HepG2 (cell line): ENCODE results near the gene LHFPL6. TPM values are rescaled to one million over a fixed set of nuclear protein-coding genes. Genes with fewer than 3 reads are reported as not detected.

ENCODE experiments used
- ATAC-seq: fragments of 200-7000 bp; cut with Tn5 transposase; 3 replicates; pipeline ENCODE4 v1.9.1; 2020; ENCODE audit warnings: mild to moderate bottlenecking, moderate library complexity
- BruUV-seq: library from RNA; stranded (reverse); fragments of 400-500 nt; replicated peaks from 2 replicates; lab custom pipeline; 2021; lab: Mats Ljungman, UMichigan
- CTCF ChIA-PET: fragments of 300-600 bp; formaldehyde crosslinking; extraction: SDS; loops from one replicate; lab custom pipeline; 2021; ENCODE audit warnings: low total read pairs, inconsistent platforms, low intra/inter-chr PET ratio; lab: Yijun Ruan, JAX
- POLR2A ChIA-PET: fragments of 350-600 bp; sonication (Branson Sonifier 250); formaldehyde crosslinking; loops from one replicate; lab custom pipeline; 2020; ENCODE audit warnings: antibody characterized with exemption, inconsistent platforms; lab: Yijun Ruan, JAX
- DNase-seq: peaks from one replicate; pipeline ENCODE4 v3.0.0-alpha.2; 2015; ENCODE audit warnings: low spot score
- FAIRE-seq: peaks from 3 replicates; lab custom pipeline; 2011; peaks lifted over from hg19 to GRCh38; lab: Jason Lieb, UNC
- H2AFZ ChIP-seq: one replicate; pipeline ENCODE4 v1.6.1; 2011; ENCODE audit warnings: low read length, inconsistent platforms
- H3K27ac ChIP-seq: fragments of 300-600 bp; 3 replicates; pipeline ENCODE4 v1.8.0; 2011; ENCODE audit warnings: mixed run types, mild to moderate bottlenecking, mixed read lengths, low read length, inconsistent platforms; ENCODE audit not compliant: insufficient read depth; ENCODE audit errors: extremely low read length
- H3K27me3 ChIP-seq, 2 experiments: fragments of 200-600 bp in 1 of 2; 2 replicates in 1 of 2; 3 replicates in 1 of 2; pipeline versions ENCODE4 v1.6.0 to v1.8.0; 2011; ENCODE audit warnings: low read length in 2 of 2, mild to moderate bottlenecking in 2 of 2, moderate library complexity in 2 of 2, inconsistent platforms in 1 of 2; ENCODE audit not compliant: insufficient read depth in 2 of 2, control insufficient read depth in 1 of 2
- H3K36me3 ChIP-seq, 2 experiments: fragments of 200-600 bp in 1 of 2; replicated peaks in 1 of 2; 2 replicates in 1 of 2; 3 replicates in 1 of 2; pipeline versions ENCODE4 v1.5.1 to v1.8.0; 2011; ENCODE audit warnings: low read length in 2 of 2, inconsistent platforms in 1 of 2; ENCODE audit not compliant: insufficient read depth in 2 of 2, control insufficient read depth in 1 of 2
- H3K4me1 ChIP-seq: 2 replicates; pipeline ENCODE4 v1.5.1; 2012; ENCODE audit warnings: low read length, inconsistent platforms; ENCODE audit not compliant: insufficient read depth
- H3K4me2 ChIP-seq: 2 replicates; pipeline ENCODE4 v1.6.0; 2011; ENCODE audit warnings: low read depth, low read length, inconsistent platforms
- H3K4me3 ChIP-seq, 3 experiments: fragments of 200-600 bp in 1 of 3; sonication (generic), shearing (Covaris generic) in 1 of 3; replicated peaks in 1 of 3; 2 replicates each; pipeline ENCODE4 v1.5.1; 2011 to 2016; ENCODE audit warnings: low read length in 3 of 3, inconsistent platforms in 2 of 3, low read depth in 2 of 3, mild to moderate bottlenecking in 2 of 3, control low read depth in 1 of 3, mixed read lengths in 1 of 3; ENCODE audit not compliant: insufficient read depth in 1 of 3
- H3K79me2 ChIP-seq: one replicate; pipeline ENCODE4 v1.6.1; 2011; ENCODE audit warnings: low read length, inconsistent platforms; ENCODE audit not compliant: insufficient read depth
- H3K9ac ChIP-seq: 2 replicates; pipeline ENCODE4 v1.6.0; 2011; ENCODE audit warnings: mild to moderate bottlenecking, low read depth, low read length, inconsistent platforms; ENCODE audit not compliant: insufficient read depth
- H3K9me3 ChIP-seq: 2 replicates; pipeline ENCODE4 v1.5.1; 2012; ENCODE audit warnings: mild to moderate bottlenecking, low read length
- H4K20me1 ChIP-seq: 2 replicates; pipeline ENCODE4 v1.6.0; 2011; ENCODE audit warnings: inconsistent platforms, mild to moderate bottlenecking, low read length, moderate library complexity; ENCODE audit not compliant: insufficient read depth
- DR1 ChIP-seq: sonication (generic); formaldehyde crosslinking; IDR thresholded peaks from 2 replicates; pipeline ENCODE4 v1.8.0; 2021; ENCODE audit warnings: mild to moderate bottlenecking, missing genetic modification reagents, inconsistent platforms
- ELF1 ChIP-seq: sonication (generic); formaldehyde crosslinking; IDR thresholded peaks from 2 replicates; pipeline ENCODE4 v1.4.0; 2020; ENCODE audit warnings: missing genetic modification reagents
- GLI4 ChIP-seq: sonication (generic); formaldehyde crosslinking; IDR thresholded peaks from 2 replicates; pipeline ENCODE4 v1.5.1; 2020; ENCODE audit warnings: missing genetic modification reagents, mild to moderate bottlenecking, moderate library complexity, borderline replicate concordance
- RFX1 ChIP-seq: fragments of 450-650 bp; IDR thresholded peaks from 2 replicates; pipeline ENCODE4 v1.6.1; 2017
- RFXANK ChIP-seq: IDR thresholded peaks from 2 replicates; pipeline ENCODE4 v1.6.1; 2016
- SRSF9 ChIP-seq: fragments of 200-400 bp; formaldehyde crosslinking; IDR thresholded peaks from 2 replicates; pipeline ENCODE4 v1.6.1; 2018; ENCODE audit warnings: borderline replicate concordance, mild to moderate bottlenecking, low read depth, low read length; ENCODE audit not compliant: insufficient read depth, poor library complexity, severe bottlenecking
- TBL1XR1 ChIP-seq: fragments of 150-350 bp; IDR thresholded peaks from 2 replicates; pipeline ENCODE4 v1.6.1; 2014; ENCODE audit warnings: borderline replicate concordance, low read length; ENCODE audit not compliant: partially characterized antibody
- TBX3 ChIP-seq: fragments of 450-650 bp; IDR thresholded peaks from 2 replicates; pipeline ENCODE4 v1.6.1; 2017; ENCODE audit warnings: antibody characterized with exemption, mild to moderate bottlenecking, inconsistent platforms, borderline replicate concordance
- TCF7L2 ChIP-seq: IDR thresholded peaks from 2 replicates; pipeline ENCODE4 v1.6.1; 2011; ENCODE audit warnings: mild to moderate bottlenecking, low read depth, low read length, moderate library complexity
- THAP11 ChIP-seq: IDR thresholded peaks from 2 replicates; pipeline ENCODE4 v1.6.1; 2016; ENCODE audit warnings: missing biosample characterization, missing genetic modification reagents
- ZNF782 ChIP-seq: sonication (generic); formaldehyde crosslinking; IDR thresholded peaks from 2 replicates; pipeline ENCODE4 v1.4.0; 2020; ENCODE audit warnings: missing genetic modification reagents, mild to moderate bottlenecking, borderline replicate concordance
- WGBS: methylation state at CpG from one replicate; pipeline ENCODE4 v1.1.6; 2017; ENCODE audit warnings: low lambda C conversion rate; 5-methylcytosine and 5-hydroxymethylcytosine counted together
- in situ Hi-C: cut with HindIII; loops from 2 replicates; pipeline ENCODE4 v1.10.0; 2017; ENCODE audit warnings: low pct_unique_long_range_greater_than_20kb; ENCODE audit not compliant: extremely low pct_ligation_motif_present
- intact Hi-C: fragments of 100-400 bp; cut with micrococcal nuclease; formaldehyde crosslinking; loops from one replicate; pipeline ENCODE4 v1.10.0; 2022; ENCODE audit not compliant: unreplicated experiment
- polyA plus RNA-seq, 8 experiments: library from polyadenylated mRNA; depleted of rRNA in 3 of 8; stranded (reverse) in 7 of 8; unstranded in 1 of 8; fragments of >200 nt; fragmentation: Illumina TruSeq in 4 of 8; extraction: Trizol in 4 of 8; gene quantifications; 2 replicates each; pipeline versions ENCODE4 v1.2.1 to v1.2.3, GENCODE V29; 2011 to 2016; ENCODE audit warnings: low read depth in 4 of 8, missing spikeins in 1 of 8, mixed read lengths in 1 of 8; ENCODE audit not compliant: insufficient read depth in 1 of 8
- total RNA-seq, 5 experiments: library from RNA; depleted of rRNA; stranded (reverse); fragments of >200 nt; fragmentation: Illumina TruSeq; extraction: Trizol; gene quantifications; 2 replicates each; pipeline ENCODE4 v1.2.3, GENCODE V29; 2016; ENCODE audit warnings: low read depth in 1 of 5
- TF ChIP-seq, protein P1 (sequence below): sonication (generic); formaldehyde crosslinking; IDR thresholded peaks from 2 replicates; pipeline ENCODE4 v1.4.0; 2020; ENCODE audit warnings: mild to moderate bottlenecking, low read depth, missing genetic modification reagents
- TF ChIP-seq, protein P2 (sequence below): fragments of 450-650 bp; IDR thresholded peaks from 2 replicates; pipeline ENCODE4 v1.6.1; 2017; ENCODE audit warnings: mild to moderate bottlenecking
- TF ChIP-seq, protein P3 (sequence below): sonication (generic); IDR thresholded peaks from 2 replicates; pipeline ENCODE4 v1.6.1; 2016; ENCODE audit warnings: low read depth, borderline replicate concordance

Gene LHFPL6
- total and polyA plus RNA-seq, 2 of the 13 experiments (the other 11 are each of a cell fraction or from before 2014, with no cell fraction given): not detected

DNA sequence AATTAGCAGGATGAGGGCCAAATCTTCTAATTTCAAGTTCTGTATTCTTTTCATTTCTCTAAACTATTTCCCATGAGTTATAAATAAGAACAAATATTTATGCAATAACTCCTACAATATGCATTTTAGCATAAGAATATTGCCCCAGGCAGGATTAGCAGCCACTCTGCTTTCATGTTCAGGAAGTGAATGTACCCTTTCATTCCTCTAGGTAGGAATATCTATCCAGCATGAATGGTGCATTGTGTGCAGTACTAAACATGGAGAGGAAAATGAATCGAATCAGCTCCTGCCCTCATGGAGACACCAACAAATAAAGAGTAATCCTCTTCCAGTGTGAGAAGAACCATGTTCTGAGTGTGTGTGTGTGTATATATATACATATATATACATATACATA lies 41.0 kb downstream of the LHFPL6 start:
- intact Hi-C loops: no loop called here
- ATAC-seq (no peak), DNase-seq (no peak), FAIRE-seq (no peak)
- Histone ChIP-seq H3K79me2 (no peaks in the 10 kb centered on the region), H3K9ac (no peak overlapping the region), H3K9me3 (no peaks in the 10 kb centered on the region), H4K20me1 (no peaks in the 10 kb centered on the region), H2AFZ (no peak overlapping the region), H3K4me2 (no peak overlapping the region), H3K4me3 (no peak overlapping the region), H3K4me1 (no peaks in the 10 kb centered on the region), H3K27me3 (no peaks in the 10 kb centered on the region), H3K36me3 (no peaks in the 10 kb centered on the region), H3K27ac (no peak overlapping the region)
- no peak for TF ChIP-seq DR1 (CRISPR knock-in tag)
- TF ChIP-seq, protein P1, sequence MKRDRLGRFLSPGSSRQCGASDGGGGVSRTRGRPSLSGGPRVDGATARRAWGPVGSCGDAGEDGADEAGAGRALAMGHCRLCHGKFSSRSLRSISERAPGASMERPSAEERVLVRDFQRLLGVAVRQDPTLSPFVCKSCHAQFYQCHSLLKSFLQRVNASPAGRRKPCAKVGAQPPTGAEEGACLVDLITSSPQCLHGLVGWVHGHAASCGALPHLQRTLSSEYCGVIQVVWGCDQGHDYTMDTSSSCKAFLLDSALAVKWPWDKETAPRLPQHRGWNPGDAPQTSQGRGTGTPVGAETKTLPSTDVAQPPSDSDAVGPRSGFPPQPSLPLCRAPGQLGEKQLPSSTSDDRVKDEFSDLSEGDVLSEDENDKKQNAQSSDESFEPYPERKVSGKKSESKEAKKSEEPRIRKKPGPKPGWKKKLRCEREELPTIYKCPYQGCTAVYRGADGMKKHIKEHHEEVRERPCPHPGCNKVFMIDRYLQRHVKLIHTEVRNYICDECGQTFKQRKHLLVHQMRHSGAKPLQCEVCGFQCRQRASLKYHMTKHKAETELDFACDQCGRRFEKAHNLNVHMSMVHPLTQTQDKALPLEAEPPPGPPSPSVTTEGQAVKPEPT (CRISPR knock-in tag): no peak
- TF ChIP-seq ZNF782: no peak
- TF ChIP-seq TBL1XR1: no peak
- TF ChIP-seq TCF7L2: no peak
- no peak for TF ChIP-seq RFXANK (CRISPR knock-in tag)
- TF ChIP-seq TBX3: no peak
- no peak for TF ChIP-seq RFX1
- TF ChIP-seq ELF1 (CRISPR knock-in tag): no peak
- TF ChIP-seq, protein P2, sequence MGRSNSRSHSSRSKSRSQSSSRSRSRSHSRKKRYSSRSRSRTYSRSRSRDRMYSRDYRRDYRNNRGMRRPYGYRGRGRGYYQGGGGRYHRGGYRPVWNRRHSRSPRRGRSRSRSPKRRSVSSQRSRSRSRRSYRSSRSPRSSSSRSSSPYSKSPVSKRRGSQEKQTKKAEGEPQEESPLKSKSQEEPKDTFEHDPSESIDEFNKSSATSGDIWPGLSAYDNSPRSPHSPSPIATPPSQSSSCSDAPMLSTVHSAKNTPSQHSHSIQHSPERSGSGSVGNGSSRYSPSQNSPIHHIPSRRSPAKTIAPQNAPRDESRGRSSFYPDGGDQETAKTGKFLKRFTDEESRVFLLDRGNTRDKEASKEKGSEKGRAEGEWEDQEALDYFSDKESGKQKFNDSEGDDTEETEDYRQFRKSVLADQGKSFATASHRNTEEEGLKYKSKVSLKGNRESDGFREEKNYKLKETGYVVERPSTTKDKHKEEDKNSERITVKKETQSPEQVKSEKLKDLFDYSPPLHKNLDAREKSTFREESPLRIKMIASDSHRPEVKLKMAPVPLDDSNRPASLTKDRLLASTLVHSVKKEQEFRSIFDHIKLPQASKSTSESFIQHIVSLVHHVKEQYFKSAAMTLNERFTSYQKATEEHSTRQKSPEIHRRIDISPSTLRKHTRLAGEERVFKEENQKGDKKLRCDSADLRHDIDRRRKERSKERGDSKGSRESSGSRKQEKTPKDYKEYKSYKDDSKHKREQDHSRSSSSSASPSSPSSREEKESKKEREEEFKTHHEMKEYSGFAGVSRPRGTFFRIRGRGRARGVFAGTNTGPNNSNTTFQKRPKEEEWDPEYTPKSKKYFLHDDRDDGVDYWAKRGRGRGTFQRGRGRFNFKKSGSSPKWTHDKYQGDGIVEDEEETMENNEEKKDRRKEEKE: no peak
- no peak for TF ChIP-seq GLI4 (CRISPR knock-in tag)
- TF ChIP-seq, protein P3, sequence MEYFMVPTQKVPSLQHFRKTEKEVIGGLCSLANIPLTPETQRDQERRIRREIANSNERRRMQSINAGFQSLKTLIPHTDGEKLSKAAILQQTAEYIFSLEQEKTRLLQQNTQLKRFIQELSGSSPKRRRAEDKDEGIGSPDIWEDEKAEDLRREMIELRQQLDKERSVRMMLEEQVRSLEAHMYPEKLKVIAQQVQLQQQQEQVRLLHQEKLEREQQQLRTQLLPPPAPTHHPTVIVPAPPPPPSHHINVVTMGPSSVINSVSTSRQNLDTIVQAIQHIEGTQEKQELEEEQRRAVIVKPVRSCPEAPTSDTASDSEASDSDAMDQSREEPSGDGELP: no peak
- TF ChIP-seq SRSF9: no peak
- no peak for TF ChIP-seq THAP11 (CRISPR knock-in tag)
- ChIA-PET POLR2A (no interaction called here), CTCF (no interaction called here)
- no TSS peak for BruUV-seq
- in situ Hi-C loops: no loop called here
- WGBS: 0% methylated on average over 1 of the region's 1 CpG
